A549 (cell line): ENCODE results near the gene ADPRHL1. TPM values are rescaled to one million over a fixed set of nuclear protein-coding genes. Genes with fewer than 3 reads are reported as not detected.

ENCODE experiments used
- ATAC-seq, 2 experiments: fragments of 200-7000 bp in 1 of 2; fragments of >200 bp in 1 of 2; cut with Nextera tagmentation in 1 of 2; cut with Tn5 transposase in 1 of 2; 3 replicates each; pipeline versions ENCODE4 v1.8.0 to v1.9.1; 2018 to 2020; ENCODE audit warnings: mild to moderate bottlenecking in 1 of 2, moderate library complexity in 1 of 2
- CTCF ChIA-PET: fragments of 300-600 bp; sonication (Branson Sonifier 250); formaldehyde crosslinking; extraction: SDS; loops from one replicate; lab custom pipeline; 2021; ENCODE audit warnings: antibody characterized with exemption, inconsistent platforms; lab: Yijun Ruan, JAX
- POLR2A ChIA-PET: fragments of 350-600 bp; formaldehyde crosslinking; extraction: SDS; loops from one replicate; lab custom pipeline; 2021; ENCODE audit warnings: antibody characterized with exemption, inconsistent platforms; lab: Yijun Ruan, JAX
- DNase-seq, 2 experiments: peaks; one replicate each; pipeline versions ENCODE4 v3.0.0 to v3.0.0-alpha.2; 2011 to 2016; ENCODE audit warnings: low read depth in 1 of 2, low spot score in 1 of 2
- FAIRE-seq: peaks from 2 replicates; lab custom pipeline; 2011; peaks lifted over from hg19 to GRCh38; lab: Jason Lieb, UNC
- H3K27ac ChIP-seq, 2 experiments: fragments of >200 bp; sonication (Bioruptor Twin); formaldehyde crosslinking; 3 replicates each; pipeline ENCODE4 v1.5.1; 2016 to 2017
- H3K4me1 ChIP-seq: fragments of >200 bp; sonication (Bioruptor Twin); formaldehyde crosslinking; 3 replicates; pipeline ENCODE4 v1.6.1; 2016
- H3K4me2 ChIP-seq: fragments of >200 bp; sonication (Bioruptor Twin); formaldehyde crosslinking; 3 replicates; pipeline ENCODE4 v1.6.1; 2016
- H3K4me3 ChIP-seq: fragments of >200 bp; sonication (Bioruptor Twin); formaldehyde crosslinking; 3 replicates; pipeline ENCODE4 v1.5.1; 2016
- H3K9me3 ChIP-seq: fragments of >200 bp; sonication (Bioruptor Twin); formaldehyde crosslinking; 3 replicates; pipeline ENCODE4 v1.6.1; 2016
- BCL3 ChIP-seq: fragments of >200 bp; sonication (Bioruptor Twin); formaldehyde crosslinking; IDR thresholded peaks from 3 replicates; pipeline ENCODE4 v1.6.1; 2016
- CEBPB ChIP-seq, 2 experiments: fragments of >200 bp in 1 of 2; sonication (Bioruptor Twin) in 1 of 2; formaldehyde crosslinking in 1 of 2; IDR thresholded peaks; 2 replicates each; pipeline ENCODE4 v1.6.1; 2012 to 2016
- EHF ChIP-seq: fragments of 250-450 bp; sonication (Bioruptor Pico); IDR thresholded peaks from 2 replicates; pipeline ENCODE4 v1.5.0; 2020; ENCODE audit warnings: mild to moderate bottlenecking
- ESRRA ChIP-seq: fragments of 150-350 bp; IDR thresholded peaks from 2 replicates; pipeline ENCODE4 v1.6.1; 2014; ENCODE audit warnings: mild to moderate bottlenecking, low read length, borderline replicate concordance
- FOSL2 ChIP-seq, 2 experiments: fragments of 450-650 bp in 1 of 2; fragments of >200 bp in 1 of 2; sonication (Bioruptor Twin) in 1 of 2; formaldehyde crosslinking; IDR thresholded peaks; 2 replicates each; pipeline versions ENCODE4 v1.5.0 to v1.6.1; 2016 to 2020; ENCODE audit warnings: mild to moderate bottlenecking in 1 of 2, moderate library complexity in 1 of 2
- FOXS1 ChIP-seq: fragments of 250-450 bp; sonication (Bioruptor Pico); IDR thresholded peaks from 2 replicates; pipeline ENCODE4 v1.5.0; 2020; ENCODE audit warnings: mild to moderate bottlenecking, moderate library complexity
- GATA3 ChIP-seq: IDR thresholded peaks from 2 replicates; pipeline ENCODE4 v1.6.1; 2012; ENCODE audit warnings: borderline replicate concordance
- HDAC2 ChIP-seq: fragments of 200-600 bp; sonication (generic); IDR thresholded peaks from 2 replicates; pipeline ENCODE4 v1.6.1; 2016
- HOXB5 ChIP-seq: fragments of 250-450 bp; sonication (Bioruptor Pico); IDR thresholded peaks from 2 replicates; pipeline ENCODE4 v1.5.0; 2020; ENCODE audit warnings: mild to moderate bottlenecking, moderate library complexity
- JUN ChIP-seq, 2 experiments: fragments of >200 bp; sonication (Bioruptor Twin); formaldehyde crosslinking; IDR thresholded peaks; 2 replicates in 1 of 2; 3 replicates in 1 of 2; pipeline ENCODE4 v1.6.1; 2016 to 2017
- KDM1A ChIP-seq: fragments of 200-600 bp; sonication (generic); IDR thresholded peaks from 2 replicates; pipeline ENCODE4 v1.6.1; 2016; ENCODE audit warnings: low read depth, mild to moderate bottlenecking
- NFE2L2 ChIP-seq: fragments of 150-350 bp; conservative IDR thresholded peaks from 2 replicates; pipeline ENCODE4 v1.6.1; 2014; ENCODE audit warnings: low read length
- PHF8 ChIP-seq: fragments of 200-600 bp; sonication (generic); IDR thresholded peaks from 2 replicates; pipeline ENCODE4 v1.6.1; 2016; ENCODE audit warnings: low read depth, mild to moderate bottlenecking, antibody characterized with exemption, moderate library complexity, borderline replicate concordance
- RARB ChIP-seq: fragments of 250-450 bp; sonication (Bioruptor Pico); IDR thresholded peaks from 2 replicates; pipeline ENCODE4 v1.8.0; 2021; ENCODE audit warnings: mild to moderate bottlenecking, moderate library complexity
- REST ChIP-seq: fragments of 200-600 bp; sonication (generic); IDR thresholded peaks from 2 replicates; pipeline ENCODE4 v1.6.1; 2016; ENCODE audit warnings: antibody characterized with exemption, mild to moderate bottlenecking, moderate library complexity
- RNF2 ChIP-seq: fragments of 200-600 bp; sonication (generic); IDR thresholded peaks from 2 replicates; pipeline ENCODE4 v1.6.1; 2016; ENCODE audit warnings: low read depth, mild to moderate bottlenecking, antibody characterized with exemption, moderate library complexity, borderline replicate concordance
- SMC3 ChIP-seq: fragments of >200 bp; sonication (Bioruptor Twin); formaldehyde crosslinking; IDR thresholded peaks from 3 replicates; pipeline ENCODE4 v1.6.1; 2018; ENCODE audit warnings: inconsistent platforms
- ZFP36 ChIP-seq: fragments of 450-650 bp; IDR thresholded peaks from 2 replicates; pipeline ENCODE4 v1.6.1; 2014; ENCODE audit warnings: borderline replicate concordance; ENCODE audit not compliant: partially characterized antibody
- ZNF302 ChIP-seq: fragments of 250-450 bp; sonication (Bioruptor Pico); IDR thresholded peaks from 2 replicates; pipeline ENCODE4 v1.9.0; 2021; ENCODE audit warnings: inconsistent platforms, mild to moderate bottlenecking, moderate library complexity
- ZSCAN20 ChIP-seq: fragments of 250-450 bp; sonication (Bioruptor Pico); IDR thresholded peaks from 2 replicates; pipeline ENCODE4 v1.8.0; 2022; ENCODE audit warnings: mild to moderate bottlenecking, moderate library complexity
- WGBS: methylation state at CpG from one replicate; pipeline ENCODE4 v1.1.6; 2017; ENCODE audit errors: missing lambda C conversion rate; 5-methylcytosine and 5-hydroxymethylcytosine counted together
- polyA plus RNA-seq, 4 experiments: library from polyadenylated mRNA; depleted of rRNA in 3 of 4; stranded (reverse); fragments of >200 nt; fragmentation: RNase III in 1 of 4; extraction: RNeasy Plus Mini Kit Qiagen cat#74134 plus additional on column Dnase treatment in 1 of 4; gene quantifications; 2 replicates in 3 of 4; 3 replicates in 1 of 4; pipeline ENCODE4 v1.2.3, GENCODE V29; 2011 to 2017
- TF ChIP-seq, protein P1 (sequence below): fragments of 250-450 bp; sonication (Bioruptor Pico); IDR thresholded peaks from 2 replicates; pipeline ENCODE4 v1.5.0; 2021; ENCODE audit warnings: mild to moderate bottlenecking, moderate library complexity, borderline replicate concordance
- TF ChIP-seq, protein P2 (sequence below): fragments of >200 bp; sonication (Bioruptor Twin); formaldehyde crosslinking; IDR thresholded peaks from 3 replicates; pipeline ENCODE4 v1.5.1; 2016

ADPRHL1 gene
- polyA plus RNA-seq, 2 of the 4 experiments (the other 2 are of a cell fraction), result 11.0 to 11.4 TPM

- no peak overlapping the region for H3K4me3 ChIP-seq
- no peaks in the 10 kb centered on the region for H3K4me1 ChIP-seq
- no peak for TF ChIP-seq KDM1A
- TF ChIP-seq REST, result no peak
- no peak for TF ChIP-seq ZFP36
- TF ChIP-seq ESRRA, result no peak
- TF ChIP-seq JUN (IDR thresholded peaks at IDR 0.05), result no peak
- no peaks in the 10 kb centered on the region for H3K9me3 ChIP-seq
- DNase-seq (no peak), FAIRE-seq (no peak), ATAC-seq (no peak)
- POLR2A ChIA-PET, result no interaction called here
- CTCF ChIA-PET, result interaction anchor here (1.1 to 1.4 kb wide), 3 partner anchors 9 to 431 kb away, joined by 3 read pairs; no protein-coding TSS in a partner anchor
- H3K27ac ChIP-seq, result no peak overlapping the region
- no peak overlapping the region for H3K4me2 ChIP-seq
- 93% methylated on average over 3 of the region's 3 CpGs for WGBS
Measured at GRCh38 chr13:113466383-113466782, 13.1 kb upstream of the ADPRHL1 start.

DNA sequence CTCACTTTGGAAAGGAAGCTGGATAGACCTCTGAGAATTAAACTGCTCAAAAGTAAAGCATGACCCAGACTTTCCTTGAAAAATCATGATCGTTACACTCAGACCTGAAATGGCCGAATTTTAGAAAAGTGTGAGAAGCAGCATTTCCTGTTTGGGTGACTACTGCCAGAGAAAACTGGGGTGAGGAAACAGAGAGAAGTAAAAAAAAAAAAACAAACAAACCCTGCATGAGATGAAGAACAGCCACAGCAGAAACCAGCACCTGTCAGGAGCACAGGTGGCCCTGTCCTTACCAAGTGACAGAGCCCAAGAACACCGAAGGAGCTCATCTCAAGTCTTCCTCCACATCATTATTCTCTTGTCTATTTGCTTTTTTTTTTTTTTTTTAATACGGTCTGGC, 12.0 kb upstream of the ADPRHL1 start:
- no peaks in the 10 kb centered on the region for H3K4me1 ChIP-seq
- ChIA-PET CTCF (interaction anchor here (0.8 to 1.4 kb wide), 3 partner anchors 9 to 97 kb away, joined by 3 to 4 read pairs (median 3); partner anchors contain the start of gene ADPRHL1), POLR2A (no interaction called here)
- no peak for DNase-seq
- no peaks in the 10 kb centered on the region for H3K9me3 ChIP-seq
- 82% methylated on average over 4 of the region's 4 CpGs for WGBS
- TF ChIP-seq EHF (CRISPR knock-in tag), result no peak
- TF ChIP-seq FOXS1 (CRISPR knock-in tag), result no peak
- no peak for TF ChIP-seq NFE2L2
- TF ChIP-seq PHF8, result no peak
- TF ChIP-seq RARB (CRISPR knock-in tag), result no peak
- no peak for TF ChIP-seq HDAC2
- no peak for TF ChIP-seq FOSL2 (IDR thresholded peaks at IDR 0.05)
- TF ChIP-seq FOSL2 (CRISPR knock-in tag; IDR thresholded peaks at IDR 0.05), result no peak
- no peak for TF ChIP-seq ZNF302
- TF ChIP-seq, all 56 proteins: peak for 0
- Histone ChIP-seq H3K4me3 (no peak overlapping the region), H3K4me2 (no peak overlapping the region), H3K27ac (no peak overlapping the region)
- ATAC-seq (no peak), FAIRE-seq (no peak)

GRCh38 chr13:113464476-113464875, 11.2 kb upstream of the ADPRHL1 start:
- WGBS, result 93% methylated on average over 14 of the region's 16 CpGs
- FAIRE-seq (no peak), DNase-seq (no peak), ATAC-seq (no peak)
- H3K4me3 ChIP-seq, result no peak overlapping the region
- H3K4me2 ChIP-seq, result no peak overlapping the region
- ChIA-PET CTCF (interaction anchor here (0.8 to 1.2 kb wide), 2 partner anchors 10 to 11 kb away, joined by 3 to 4 read pairs; partner anchors contain the start of gene ADPRHL1), POLR2A (no interaction called here)
- H3K9me3 ChIP-seq, result no peaks in the 10 kb centered on the region
- no peaks in the 10 kb centered on the region for H3K4me1 ChIP-seq
- TF ChIP-seq SMC3 (no peak), FOXS1 (CRISPR knock-in tag) (no peak), RARB (CRISPR knock-in tag) (no peak), ZSCAN20 (CRISPR knock-in tag) (no peak), GATA3 (no peak), BCL3 (no peak), CEBPB (IDR thresholded peaks at IDR 0.05) (no peak), ZNF302 (no peak), ESRRA (no peak), PHF8 (no peak), HOXB5 (no peak), RNF2 (no peak)
- TF ChIP-seq, protein P1, sequence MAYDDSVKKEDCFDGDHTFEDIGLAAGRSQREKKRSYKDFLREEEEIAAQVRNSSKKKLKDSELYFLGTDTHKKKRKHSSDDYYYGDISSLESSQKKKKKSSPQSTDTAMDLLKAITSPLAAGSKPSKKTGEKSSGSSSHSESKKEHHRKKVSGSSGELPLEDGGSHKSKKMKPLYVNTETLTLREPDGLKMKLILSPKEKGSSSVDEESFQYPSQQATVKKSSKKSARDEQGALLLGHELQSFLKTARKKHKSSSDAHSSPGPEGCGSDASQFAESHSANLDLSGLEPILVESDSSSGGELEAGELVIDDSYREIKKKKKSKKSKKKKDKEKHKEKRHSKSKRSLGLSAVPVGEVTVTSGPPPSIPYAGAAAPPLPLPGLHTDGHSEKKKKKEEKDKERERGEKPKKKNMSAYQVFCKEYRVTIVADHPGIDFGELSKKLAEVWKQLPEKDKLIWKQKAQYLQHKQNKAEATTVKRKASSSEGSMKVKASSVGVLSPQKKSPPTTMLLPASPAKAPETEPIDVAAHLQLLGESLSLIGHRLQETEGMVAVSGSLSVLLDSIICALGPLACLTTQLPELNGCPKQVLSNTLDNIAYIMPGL (CRISPR knock-in tag), result no peak
- TF ChIP-seq, protein P2, sequence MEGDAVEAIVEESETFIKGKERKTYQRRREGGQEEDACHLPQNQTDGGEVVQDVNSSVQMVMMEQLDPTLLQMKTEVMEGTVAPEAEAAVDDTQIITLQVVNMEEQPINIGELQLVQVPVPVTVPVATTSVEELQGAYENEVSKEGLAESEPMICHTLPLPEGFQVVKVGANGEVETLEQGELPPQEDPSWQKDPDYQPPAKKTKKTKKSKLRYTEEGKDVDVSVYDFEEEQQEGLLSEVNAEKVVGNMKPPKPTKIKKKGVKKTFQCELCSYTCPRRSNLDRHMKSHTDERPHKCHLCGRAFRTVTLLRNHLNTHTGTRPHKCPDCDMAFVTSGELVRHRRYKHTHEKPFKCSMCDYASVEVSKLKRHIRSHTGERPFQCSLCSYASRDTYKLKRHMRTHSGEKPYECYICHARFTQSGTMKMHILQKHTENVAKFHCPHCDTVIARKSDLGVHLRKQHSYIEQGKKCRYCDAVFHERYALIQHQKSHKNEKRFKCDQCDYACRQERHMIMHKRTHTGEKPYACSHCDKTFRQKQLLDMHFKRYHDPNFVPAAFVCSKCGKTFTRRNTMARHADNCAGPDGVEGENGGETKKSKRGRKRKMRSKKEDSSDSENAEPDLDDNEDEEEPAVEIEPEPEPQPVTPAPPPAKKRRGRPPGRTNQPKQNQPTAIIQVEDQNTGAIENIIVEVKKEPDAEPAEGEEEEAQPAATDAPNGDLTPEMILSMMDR, result no peak
- no peak overlapping the region for H3K27ac ChIP-seq
